Keratinocyte (primary cell): ENCODE measurements around the gene ZFP36L1. TPM values are rescaled to one million over a fixed set of nuclear protein-coding genes. Genes with fewer than 3 reads are reported as not detected.

ENCODE experiments used
- DNase-seq: peaks from one replicate; pipeline ENCODE4 v3.0.0-alpha.2; 2011; ENCODE audit warnings: low read depth, missing footprints, low spot score
- FAIRE-seq: peaks from 2 replicates; lab custom pipeline; 2011; peaks lifted over from hg19 to GRCh38; lab: Jason Lieb, UNC
- H2AFZ ChIP-seq: 2 replicates; pipeline ENCODE4 v1.6.0; 2012; ENCODE audit warnings: low read length, control low read depth, inconsistent platforms; ENCODE audit not compliant: control insufficient read depth
- H3K27ac ChIP-seq: 2 replicates; pipeline ENCODE4 v1.5.1; 2011; ENCODE audit warnings: low read length; ENCODE audit not compliant: control insufficient read depth, insufficient read depth
- H3K27me3 ChIP-seq: 3 replicates; pipeline ENCODE4 v1.6.0; 2011; ENCODE audit warnings: low read length; ENCODE audit not compliant: control insufficient read depth, insufficient read depth; ENCODE audit errors: extremely low read depth
- H3K36me3 ChIP-seq, 2 experiments: 2 replicates in 1 of 2; 3 replicates in 1 of 2; pipeline ENCODE4 v1.5.1; 2011; ENCODE audit warnings: low read length in 2 of 2, mild to moderate bottlenecking in 1 of 2; ENCODE audit not compliant: control insufficient read depth in 2 of 2, insufficient read depth in 2 of 2; ENCODE audit errors: extremely low read depth in 1 of 2
- H3K4me1 ChIP-seq: 3 replicates; pipeline ENCODE4 v1.5.1; 2011; ENCODE audit warnings: low read length; ENCODE audit not compliant: control insufficient read depth, insufficient read depth; ENCODE audit errors: extremely low read depth
- H3K4me2 ChIP-seq: 3 replicates; pipeline ENCODE4 v1.6.0; 2011; ENCODE audit warnings: low read depth, low read length; ENCODE audit not compliant: control insufficient read depth, insufficient read depth; ENCODE audit errors: extremely low read depth
- H3K4me3 ChIP-seq, 3 experiments: fragments of 200-600 bp in 1 of 3; sonication (generic) in 1 of 3; 2 replicates in 2 of 3; 3 replicates in 1 of 3; pipeline ENCODE4 v1.5.1; 2011 to 2016; ENCODE audit warnings: low read length in 3 of 3, mild to moderate bottlenecking in 3 of 3, control low read depth in 2 of 3, inconsistent platforms in 1 of 3, low read depth in 1 of 3, mixed read lengths in 1 of 3, mixed run types in 1 of 3, moderate library complexity in 1 of 3; ENCODE audit not compliant: control insufficient read depth in 2 of 3, insufficient read depth in 2 of 3; ENCODE audit errors: extremely low read depth in 1 of 3
- H3K79me2 ChIP-seq: 2 replicates; pipeline ENCODE4 v1.6.0; 2012; ENCODE audit warnings: low read length; ENCODE audit not compliant: control insufficient read depth, insufficient read depth
- H3K9ac ChIP-seq: 3 replicates; pipeline ENCODE4 v1.6.0; 2011; ENCODE audit warnings: low read length; ENCODE audit not compliant: control insufficient read depth, insufficient read depth; ENCODE audit errors: extremely low read depth
- H3K9me1 ChIP-seq: 3 replicates; pipeline ENCODE4 v1.6.0; 2011; ENCODE audit warnings: low read length; ENCODE audit not compliant: control insufficient read depth, insufficient read depth; ENCODE audit errors: extremely low read depth
- H3K9me3 ChIP-seq: 2 replicates; pipeline ENCODE4 v1.5.1; 2012; ENCODE audit warnings: low read depth, low read length; ENCODE audit not compliant: control insufficient read depth
- H4K20me1 ChIP-seq: 3 replicates; pipeline ENCODE4 v1.6.0; 2011; ENCODE audit warnings: low read length; ENCODE audit not compliant: control insufficient read depth, insufficient read depth; ENCODE audit errors: extremely low read depth
- CTCF ChIP-seq, 3 experiments: IDR thresholded peaks in 1 of 3; conservative IDR thresholded peaks in 1 of 3; optimal IDR thresholded peaks in 1 of 3; 2 replicates in 2 of 3; 3 replicates in 1 of 3; pipeline versions ENCODE3 to v1.5.1; 2011; ENCODE audit warnings: low read length in 3 of 3, mild to moderate bottlenecking in 3 of 3, moderate library complexity in 2 of 3, control low read depth in 1 of 3, inconsistent platforms in 1 of 3; ENCODE audit not compliant: insufficient read depth in 2 of 3; ENCODE audit errors: extremely low read depth in 1 of 3
- EZH2 ChIP-seq: IDR thresholded peaks from one replicate; pipeline ENCODE4 v1.6.1; 2012; ENCODE audit warnings: inconsistent platforms, mild to moderate bottlenecking, low read length, moderate library complexity
- dilution Hi-C: fragments of 300-500 bp; cut with MboI; formaldehyde crosslinking; loops from one replicate; pipeline ENCODE4 v1.7.0; 2020; ENCODE audit warnings: low sequenced_read_pairs; ENCODE audit not compliant: extremely low pct_ligation_motif_present
- polyA plus RNA-seq, 5 experiments: library from polyadenylated mRNA; depleted of rRNA in 3 of 5; stranded (reverse) in 3 of 5; stranded (forward) in 1 of 5; unstranded in 1 of 5; fragments of >200 nt; gene quantifications; 1 replicate in 1 of 5; 2 replicates in 3 of 5; 3 replicates in 1 of 5; pipeline versions ENCODE4 v1.2.1 to v1.2.3, GENCODE V29; 2011 to 2012; ENCODE audit warnings: missing spikeins in 2 of 5, low read depth in 1 of 5, low replicate concordance in 1 of 5

Gene ZFP36L1
- polyA plus RNA-seq, 1 donor (not counting 4 experiments of a cell fraction or from before 2014, with no cell fraction given): 85.2 TPM

DNA sequence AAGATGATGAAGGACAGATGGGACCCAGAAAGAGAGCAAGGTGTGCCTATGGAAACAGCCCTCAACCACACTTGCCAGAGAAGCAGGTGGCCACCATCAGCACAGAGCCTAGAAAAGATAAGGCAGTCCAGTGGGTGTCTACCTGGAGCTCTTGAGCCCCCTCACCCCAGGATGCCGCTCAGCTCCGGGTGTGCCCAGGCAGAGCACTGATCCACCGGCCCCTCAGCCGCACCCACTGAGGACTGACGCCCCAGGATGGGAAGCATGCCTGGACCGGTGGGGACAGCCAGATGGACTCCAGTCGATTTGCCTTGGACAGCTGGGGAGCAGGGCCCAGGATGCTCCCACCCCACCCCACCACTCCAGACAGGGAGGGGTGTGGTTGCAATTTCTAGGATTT, 15.1 kb upstream of the ZFP36L1 start:
- FAIRE-seq (no peak), DNase-seq (no peak)
- Histone ChIP-seq H3K9me3 (no peaks in the 10 kb centered on the region), H2AFZ (no peak overlapping the region), H3K27ac (no peak overlapping the region), H3K4me3 (no peak overlapping the region), H4K20me1 (no peaks in the 10 kb centered on the region), H3K4me1 (peaks cover 5% of the 10 kb centered on the region), H3K36me3 (no peaks in the 10 kb centered on the region), H3K9me1 (no peaks in the 10 kb centered on the region), H3K4me2 (no peak overlapping the region), H3K79me2 (no peaks in the 10 kb centered on the region), H3K9ac (no peak overlapping the region), H3K27me3 (no peaks in the 10 kb centered on the region)
- TF ChIP-seq EZH2 (no peak), CTCF (optimal IDR thresholded peaks at IDR 0.05 in 1 of 3, IDR thresholded peaks at IDR 0.05 in 1 of 3, conservative IDR thresholded peaks at IDR 0.05 in 1 of 3; ENCODE audit: extremely low read depth in 1 of 3, insufficient read depth in 2 of 3, low read length in 3 of 3) (no peak)
- dilution Hi-C loops: no loop called here

- H2AFZ ChIP-seq: no peak overlapping the region
- H3K4me1 ChIP-seq: peaks cover 5% of the 10 kb centered on the region
- no peaks in the 10 kb centered on the region for H3K9me3 ChIP-seq
- no peak for TF ChIP-seq CTCF (optimal IDR thresholded peaks at IDR 0.05 in 1 of 3, IDR thresholded peaks at IDR 0.05 in 1 of 3, conservative IDR thresholded peaks at IDR 0.05 in 1 of 3; ENCODE audit: extremely low read depth in 1 of 3, insufficient read depth in 2 of 3, low read length in 3 of 3)
- TF ChIP-seq EZH2: no peak
- no peaks in the 10 kb centered on the region for H3K36me3 ChIP-seq
- H3K9me1 ChIP-seq: no peaks in the 10 kb centered on the region
- H3K4me3 ChIP-seq: no peak overlapping the region
- no peak overlapping the region for H3K9ac ChIP-seq
- no peaks in the 10 kb centered on the region for H3K27me3 ChIP-seq
- DNase-seq (no peak), FAIRE-seq (no peak)
- no peaks in the 10 kb centered on the region for H3K79me2 ChIP-seq
- no peaks in the 10 kb centered on the region for H4K20me1 ChIP-seq
- H3K27ac ChIP-seq: no peak overlapping the region
- dilution Hi-C loops: no loop called here
- H3K4me2 ChIP-seq: no peak overlapping the region
Observed at GRCh38 chr14:68807148-68807600, 14.3 kb upstream of the ZFP36L1 start.
